GM23338 (cell line): ENCODE measurements around the gene SLC12A6. TPM values are rescaled to one million over a fixed set of nuclear protein-coding genes. Genes with fewer than 3 reads are reported as not detected.

Experiments used
- ATAC-seq: fragments of 200-7000 bp; cut with Tn5 transposase; 3 replicates; pipeline ENCODE4 v1.9.1; 2020
- DNase-seq: peaks from one replicate; pipeline ENCODE4 v3.0.0-alpha.2; 2015; ENCODE audit warnings: low spot score
- H2AFZ ChIP-seq: fragments of 200-600 bp; sonication (generic); 2 replicates; pipeline ENCODE4 v1.8.0; 2016; ENCODE audit warnings: antibody characterized with exemption, mild to moderate bottlenecking, moderate library complexity
- H3F3A ChIP-seq: fragments of 200-600 bp; sonication (generic); replicated peaks from 2 replicates; pipeline ENCODE4 v1.8.0; 2017; ENCODE audit warnings: antibody characterized with exemption, mixed run types, low read depth
- H3K27ac ChIP-seq: fragments of 200-600 bp; sonication (generic); 2 replicates; pipeline ENCODE4 v1.6.1; 2016; ENCODE audit warnings: low read depth
- H3K27me3 ChIP-seq: fragments of 200-600 bp; sonication (generic); 2 replicates; pipeline ENCODE4 v1.8.0; 2016; ENCODE audit warnings: mild to moderate bottlenecking, mixed run types, moderate library complexity; ENCODE audit not compliant: insufficient read depth
- H3K36me3 ChIP-seq: fragments of 200-600 bp; sonication (generic); 2 replicates; pipeline ENCODE4 v1.8.0; 2016; ENCODE audit warnings: mild to moderate bottlenecking; ENCODE audit not compliant: insufficient read depth
- H3K4me1 ChIP-seq: fragments of 200-600 bp; sonication (generic); 2 replicates; pipeline ENCODE4 v1.8.0; 2016; ENCODE audit warnings: mild to moderate bottlenecking, moderate library complexity; ENCODE audit not compliant: insufficient read depth
- H3K4me2 ChIP-seq: fragments of 200-600 bp; sonication (generic); 2 replicates; pipeline ENCODE4 v1.7.1; 2017; ENCODE audit warnings: mixed run types
- H3K4me3 ChIP-seq: fragments of 200-600 bp; sonication (generic); 2 replicates; pipeline ENCODE4 v1.6.1; 2016; ENCODE audit warnings: mixed run types
- H3K79me2 ChIP-seq: fragments of 200-600 bp; sonication (generic); replicated peaks from 2 replicates; pipeline ENCODE4 v1.8.0; 2017; ENCODE audit warnings: mild to moderate bottlenecking; ENCODE audit not compliant: insufficient read depth
- H3K9me2 ChIP-seq: fragments of 200-600 bp; sonication (generic); 2 replicates; pipeline ENCODE4 v1.8.0; 2017; ENCODE audit not compliant: insufficient read depth
- H4K20me1 ChIP-seq: fragments of 200-600 bp; sonication (generic); replicated peaks from 2 replicates; pipeline ENCODE4 v1.8.0; 2017; ENCODE audit warnings: mild to moderate bottlenecking; ENCODE audit not compliant: insufficient read depth
- H3K27ac Mint-ChIP-seq: 2 replicates; pipeline ENCODE4 v1.8.0; 2020; ENCODE audit warnings: inconsistent platforms, mild to moderate bottlenecking, moderate library complexity, mixed read lengths
- H3K27me3 Mint-ChIP-seq: 3 replicates; pipeline ENCODE4 v1.8.0; 2022; ENCODE audit warnings: low read depth, mild to moderate bottlenecking, moderate library complexity, mixed read lengths, inconsistent platforms; ENCODE audit not compliant: insufficient read depth, poor library complexity
- H3K36me3 Mint-ChIP-seq: 3 replicates; pipeline ENCODE4 v1.8.0; 2021; ENCODE audit warnings: low read depth, mild to moderate bottlenecking, inconsistent platforms, moderate library complexity, mixed read lengths
- H3K4me1 Mint-ChIP-seq: 3 replicates; pipeline ENCODE4 v1.8.0; 2020; ENCODE audit warnings: mild to moderate bottlenecking, inconsistent platforms, mixed read lengths
- H3K4me3 Mint-ChIP-seq: 3 replicates; pipeline ENCODE4 v1.8.0; 2021; ENCODE audit warnings: moderate library complexity, mild to moderate bottlenecking, inconsistent platforms, mixed read lengths
- H3K9me3 Mint-ChIP-seq: 3 replicates; pipeline ENCODE4 v1.8.0; 2020; ENCODE audit warnings: moderate library complexity, mild to moderate bottlenecking, inconsistent platforms, mixed read lengths
- CREB1 ChIP-seq: fragments of 250-450 bp; sonication (Bioruptor Pico); IDR thresholded peaks from 2 replicates; pipeline ENCODE4 v1.5.0; 2020; ENCODE audit warnings: low read depth, mild to moderate bottlenecking, moderate library complexity
- CTCF ChIP-seq, 2 experiments: fragments of 200-600 bp in 1 of 2; sonication (generic) in 1 of 2; conservative IDR thresholded peaks; 2 replicates each; pipeline versions ENCODE4 v1.5.1 to v1.6.1; 2016 to 2017; ENCODE audit warnings: antibody characterized with exemption in 2 of 2, low read depth in 2 of 2, mild to moderate bottlenecking in 2 of 2, moderate library complexity in 1 of 2
- EZH2 ChIP-seq: fragments of 200-600 bp; sonication (generic); IDR thresholded peaks from one replicate; pipeline ENCODE4 v1.8.0; 2017; ENCODE audit warnings: antibody characterized with exemption, mild to moderate bottlenecking, low read depth; ENCODE audit not compliant: unreplicated experiment
- EZH2phosphoT487 ChIP-seq: fragments of 200-600 bp; sonication (generic); IDR thresholded peaks from one replicate; pipeline ENCODE4 v1.8.1; 2018; ENCODE audit warnings: antibody characterized with exemption; ENCODE audit not compliant: unreplicated experiment
- JUNB ChIP-seq: IDR thresholded peaks from one replicate; pipeline ENCODE4 v1.6.1; 2016; ENCODE audit warnings: antibody characterized with exemption; ENCODE audit not compliant: unreplicated experiment
- NANOG ChIP-seq: IDR thresholded peaks from 2 replicates; pipeline ENCODE4 v1.6.1; 2016; ENCODE audit warnings: antibody characterized with exemption, borderline replicate concordance
- STAT1 ChIP-seq: IDR thresholded peaks from one replicate; pipeline ENCODE4 v1.6.1; 2016; ENCODE audit warnings: antibody characterized with exemption; ENCODE audit not compliant: unreplicated experiment
- ZNF114 ChIP-seq: fragments of 250-450 bp; sonication (Bioruptor Pico); IDR thresholded peaks from 2 replicates; pipeline ENCODE4 v1.5.0; 2020; ENCODE audit warnings: mild to moderate bottlenecking, moderate library complexity
- ZNF331 ChIP-seq: fragments of 250-450 bp; sonication (Bioruptor Pico); IDR thresholded peaks from 2 replicates; pipeline ENCODE4 v1.5.0; 2020; ENCODE audit warnings: low read depth, mild to moderate bottlenecking, moderate library complexity
- polyA plus RNA-seq: library from polyadenylated mRNA; unstranded; fragments of >200 nt; fragmentation: Nextera tagmentation; extraction: Ambion mirVana; gene quantifications from 2 replicates; pipeline ENCODE4 v1.2.1, GENCODE V29; 2016
- total RNA-seq: library from RNA; depleted of rRNA; stranded (reverse); fragments of >200 nt; shearing (Covaris generic); gene quantifications from 2 replicates; pipeline ENCODE4 v1.2.3, GENCODE V29; 2014
- TF ChIP-seq, protein P1 (sequence below): fragments of 250-450 bp; sonication (Bioruptor Pico); IDR thresholded peaks from 2 replicates; pipeline ENCODE4 v1.5.0; 2020; ENCODE audit warnings: mild to moderate bottlenecking, moderate library complexity
- TF ChIP-seq, protein P2 (sequence below): IDR thresholded peaks from 2 replicates; pipeline ENCODE4 v1.6.1; 2016; ENCODE audit warnings: antibody characterized with exemption
- TF ChIP-seq, protein P3 (sequence below): IDR thresholded peaks from one replicate; pipeline ENCODE4 v1.6.1; 2018; ENCODE audit warnings: antibody characterized with exemption; ENCODE audit not compliant: unreplicated experiment

SLC12A6 gene
- total and polyA plus RNA-seq, 2 experiments from 2014 or later: 2.4 to 14.1 TPM

- Histone ChIP-seq H3K4me1 (no peaks in the 10 kb centered on the region), H3K79me2 (no peaks in the 10 kb centered on the region), H4K20me1 (peaks cover 6% of the 10 kb centered on the region; the same call in 1 of the 2 replicates), H3K4me3 (no peak overlapping the region), H3K9me2 (no peaks in the 10 kb centered on the region), H3K4me2 (no peak overlapping the region), H3F3A (no peaks in the 10 kb centered on the region), H3K27ac (no peak overlapping the region), H3K36me3 (no peaks in the 10 kb centered on the region), H3K27me3 (no peaks in the 10 kb centered on the region), H2AFZ (no peak overlapping the region)
- no peak for TF ChIP-seq CTCF (conservative IDR thresholded peaks at IDR 0.05; ENCODE audit: low read depth in 2 of 2)
- TF ChIP-seq CREB1 (CRISPR knock-in tag): no peak
- no peak for TF ChIP-seq ZNF331
- TF ChIP-seq EZH2phosphoT487: no peak
- TF ChIP-seq STAT1: no peak
- no peak for TF ChIP-seq JUNB
- TF ChIP-seq ZNF114: no peak
- no peak for TF ChIP-seq EZH2
- TF ChIP-seq, protein P1, sequence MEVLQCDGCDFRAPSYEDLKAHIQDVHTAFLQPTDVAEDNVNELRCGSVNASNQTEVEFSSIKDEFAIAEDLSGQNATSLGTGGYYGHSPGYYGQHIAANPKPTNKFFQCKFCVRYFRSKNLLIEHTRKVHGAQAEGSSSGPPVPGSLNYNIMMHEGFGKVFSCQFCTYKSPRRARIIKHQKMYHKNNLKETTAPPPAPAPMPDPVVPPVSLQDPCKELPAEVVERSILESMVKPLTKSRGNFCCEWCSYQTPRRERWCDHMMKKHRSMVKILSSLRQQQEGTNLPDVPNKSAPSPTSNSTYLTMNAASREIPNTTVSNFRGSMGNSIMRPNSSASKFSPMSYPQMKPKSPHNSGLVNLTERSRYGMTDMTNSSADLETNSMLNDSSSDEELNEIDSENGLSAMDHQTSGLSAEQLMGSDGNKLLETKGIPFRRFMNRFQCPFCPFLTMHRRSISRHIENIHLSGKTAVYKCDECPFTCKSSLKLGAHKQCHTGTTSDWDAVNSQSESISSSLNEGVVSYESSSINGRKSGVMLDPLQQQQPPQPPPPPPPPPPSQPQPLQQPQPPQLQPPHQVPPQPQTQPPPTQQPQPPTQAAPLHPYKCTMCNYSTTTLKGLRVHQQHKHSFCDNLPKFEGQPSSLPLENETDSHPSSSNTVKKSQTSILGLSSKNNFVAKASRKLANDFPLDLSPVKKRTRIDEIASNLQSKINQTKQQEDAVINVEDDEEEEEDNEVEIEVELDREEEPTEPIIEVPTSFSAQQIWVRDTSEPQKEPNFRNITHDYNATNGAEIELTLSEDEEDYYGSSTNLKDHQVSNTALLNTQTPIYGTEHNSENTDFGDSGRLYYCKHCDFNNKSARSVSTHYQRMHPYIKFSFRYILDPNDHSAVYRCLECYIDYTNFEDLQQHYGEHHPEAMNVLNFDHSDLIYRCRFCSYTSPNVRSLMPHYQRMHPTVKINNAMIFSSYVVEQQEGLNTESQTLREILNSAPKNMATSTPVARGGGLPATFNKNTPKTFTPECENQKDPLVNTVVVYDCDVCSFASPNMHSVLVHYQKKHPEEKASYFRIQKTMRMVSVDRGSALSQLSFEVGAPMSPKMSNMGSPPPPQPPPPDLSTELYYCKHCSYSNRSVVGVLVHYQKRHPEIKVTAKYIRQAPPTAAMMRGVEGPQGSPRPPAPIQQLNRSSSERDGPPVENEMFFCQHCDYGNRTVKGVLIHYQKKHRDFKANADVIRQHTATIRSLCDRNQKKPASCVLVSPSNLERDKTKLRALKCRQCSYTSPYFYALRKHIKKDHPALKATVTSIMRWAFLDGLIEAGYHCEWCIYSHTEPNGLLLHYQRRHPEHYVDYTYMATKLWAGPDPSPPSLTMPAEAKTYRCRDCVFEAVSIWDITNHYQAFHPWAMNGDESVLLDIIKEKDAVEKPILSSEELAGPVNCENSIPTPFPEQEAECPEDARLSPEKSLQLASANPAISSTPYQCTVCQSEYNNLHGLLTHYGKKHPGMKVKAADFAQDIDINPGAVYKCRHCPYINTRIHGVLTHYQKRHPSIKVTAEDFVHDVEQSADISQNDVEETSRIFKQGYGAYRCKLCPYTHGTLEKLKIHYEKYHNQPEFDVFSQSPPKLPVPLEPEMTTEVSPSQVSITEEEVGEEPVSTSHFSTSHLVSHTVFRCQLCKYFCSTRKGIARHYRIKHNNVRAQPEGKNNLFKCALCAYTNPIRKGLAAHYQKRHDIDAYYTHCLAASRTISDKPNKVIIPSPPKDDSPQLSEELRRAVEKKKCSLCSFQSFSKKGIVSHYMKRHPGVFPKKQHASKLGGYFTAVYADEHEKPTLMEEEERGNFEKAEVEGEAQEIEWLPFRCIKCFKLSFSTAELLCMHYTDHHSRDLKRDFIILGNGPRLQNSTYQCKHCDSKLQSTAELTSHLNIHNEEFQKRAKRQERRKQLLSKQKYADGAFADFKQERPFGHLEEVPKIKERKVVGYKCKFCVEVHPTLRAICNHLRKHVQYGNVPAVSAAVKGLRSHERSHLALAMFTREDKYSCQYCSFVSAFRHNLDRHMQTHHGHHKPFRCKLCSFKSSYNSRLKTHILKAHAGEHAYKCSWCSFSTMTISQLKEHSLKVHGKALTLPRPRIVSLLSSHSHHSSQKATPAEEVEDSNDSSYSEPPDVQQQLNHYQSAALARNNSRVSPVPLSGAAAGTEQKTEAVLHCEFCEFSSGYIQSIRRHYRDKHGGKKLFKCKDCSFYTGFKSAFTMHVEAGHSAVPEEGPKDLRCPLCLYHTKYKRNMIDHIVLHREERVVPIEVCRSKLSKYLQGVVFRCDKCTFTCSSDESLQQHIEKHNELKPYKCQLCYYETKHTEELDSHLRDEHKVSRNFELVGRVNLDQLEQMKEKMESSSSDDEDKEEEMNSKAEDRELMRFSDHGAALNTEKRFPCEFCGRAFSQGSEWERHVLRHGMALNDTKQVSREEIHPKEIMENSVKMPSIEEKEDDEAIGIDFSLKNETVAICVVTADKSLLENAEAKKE (CRISPR knock-in tag): no peak
- TF ChIP-seq, protein P2, sequence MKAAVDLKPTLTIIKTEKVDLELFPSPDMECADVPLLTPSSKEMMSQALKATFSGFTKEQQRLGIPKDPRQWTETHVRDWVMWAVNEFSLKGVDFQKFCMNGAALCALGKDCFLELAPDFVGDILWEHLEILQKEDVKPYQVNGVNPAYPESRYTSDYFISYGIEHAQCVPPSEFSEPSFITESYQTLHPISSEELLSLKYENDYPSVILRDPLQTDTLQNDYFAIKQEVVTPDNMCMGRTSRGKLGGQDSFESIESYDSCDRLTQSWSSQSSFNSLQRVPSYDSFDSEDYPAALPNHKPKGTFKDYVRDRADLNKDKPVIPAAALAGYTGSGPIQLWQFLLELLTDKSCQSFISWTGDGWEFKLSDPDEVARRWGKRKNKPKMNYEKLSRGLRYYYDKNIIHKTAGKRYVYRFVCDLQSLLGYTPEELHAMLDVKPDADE: no peak
- TF ChIP-seq NANOG: no peak
- TF ChIP-seq, protein P3, sequence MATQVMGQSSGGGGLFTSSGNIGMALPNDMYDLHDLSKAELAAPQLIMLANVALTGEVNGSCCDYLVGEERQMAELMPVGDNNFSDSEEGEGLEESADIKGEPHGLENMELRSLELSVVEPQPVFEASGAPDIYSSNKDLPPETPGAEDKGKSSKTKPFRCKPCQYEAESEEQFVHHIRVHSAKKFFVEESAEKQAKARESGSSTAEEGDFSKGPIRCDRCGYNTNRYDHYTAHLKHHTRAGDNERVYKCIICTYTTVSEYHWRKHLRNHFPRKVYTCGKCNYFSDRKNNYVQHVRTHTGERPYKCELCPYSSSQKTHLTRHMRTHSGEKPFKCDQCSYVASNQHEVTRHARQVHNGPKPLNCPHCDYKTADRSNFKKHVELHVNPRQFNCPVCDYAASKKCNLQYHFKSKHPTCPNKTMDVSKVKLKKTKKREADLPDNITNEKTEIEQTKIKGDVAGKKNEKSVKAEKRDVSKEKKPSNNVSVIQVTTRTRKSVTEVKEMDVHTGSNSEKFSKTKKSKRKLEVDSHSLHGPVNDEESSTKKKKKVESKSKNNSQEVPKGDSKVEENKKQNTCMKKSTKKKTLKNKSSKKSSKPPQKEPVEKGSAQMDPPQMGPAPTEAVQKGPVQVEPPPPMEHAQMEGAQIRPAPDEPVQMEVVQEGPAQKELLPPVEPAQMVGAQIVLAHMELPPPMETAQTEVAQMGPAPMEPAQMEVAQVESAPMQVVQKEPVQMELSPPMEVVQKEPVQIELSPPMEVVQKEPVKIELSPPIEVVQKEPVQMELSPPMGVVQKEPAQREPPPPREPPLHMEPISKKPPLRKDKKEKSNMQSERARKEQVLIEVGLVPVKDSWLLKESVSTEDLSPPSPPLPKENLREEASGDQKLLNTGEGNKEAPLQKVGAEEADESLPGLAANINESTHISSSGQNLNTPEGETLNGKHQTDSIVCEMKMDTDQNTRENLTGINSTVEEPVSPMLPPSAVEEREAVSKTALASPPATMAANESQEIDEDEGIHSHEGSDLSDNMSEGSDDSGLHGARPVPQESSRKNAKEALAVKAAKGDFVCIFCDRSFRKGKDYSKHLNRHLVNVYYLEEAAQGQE: no peak
- no peaks in the 10 kb centered on the region for H3K36me3 Mint-ChIP-seq
- no peaks in the 10 kb centered on the region for H3K27me3 Mint-ChIP-seq
- H3K4me1 Mint-ChIP-seq: no peaks in the 10 kb centered on the region
- ATAC-seq (no peak), DNase-seq (no peak)
- H3K4me3 Mint-ChIP-seq: no peak overlapping the region
- no peak overlapping the region for H3K27ac Mint-ChIP-seq
- no peaks in the 10 kb centered on the region; the same call in 1 of the 3 replicates for H3K9me3 Mint-ChIP-seq
These were observed 40.5 kb downstream of the SLC12A6 start for GRCh38 chr15:34297059-34297458.
